Neural progenitor cell (in vitro differentiated cells): Measurements from ENCODE around the gene OTOP2.
"Not testable (repeated sequence)": the region's sequence is repeated elsewhere in the genome, so short reads cannot be mapped to it uniquely, and the experiment has no call there.

Experiments used
- EZH2 ChIP-seq: fragments of 200-600 bp; sonication (generic); IDR thresholded peaks from 2 replicates; pipeline ENCODE4 v1.6.1; 2017; ENCODE audit warnings: antibody characterized with exemption, mild to moderate bottlenecking, moderate library complexity
- TF ChIP-seq, protein P1 (sequence below): fragments of 200-600 bp; sonication (generic); IDR thresholded peaks from 2 replicates; pipeline ENCODE4 v1.5.1; 2017; ENCODE audit warnings: antibody characterized with exemption, mild to moderate bottlenecking

GRCh38 chr17:74909097-74909496 lies 15.0 kb upstream of the OTOP2 start:
- not testable (repeated sequence) for TF ChIP-seq EZH2
- TF ChIP-seq, protein P1, sequence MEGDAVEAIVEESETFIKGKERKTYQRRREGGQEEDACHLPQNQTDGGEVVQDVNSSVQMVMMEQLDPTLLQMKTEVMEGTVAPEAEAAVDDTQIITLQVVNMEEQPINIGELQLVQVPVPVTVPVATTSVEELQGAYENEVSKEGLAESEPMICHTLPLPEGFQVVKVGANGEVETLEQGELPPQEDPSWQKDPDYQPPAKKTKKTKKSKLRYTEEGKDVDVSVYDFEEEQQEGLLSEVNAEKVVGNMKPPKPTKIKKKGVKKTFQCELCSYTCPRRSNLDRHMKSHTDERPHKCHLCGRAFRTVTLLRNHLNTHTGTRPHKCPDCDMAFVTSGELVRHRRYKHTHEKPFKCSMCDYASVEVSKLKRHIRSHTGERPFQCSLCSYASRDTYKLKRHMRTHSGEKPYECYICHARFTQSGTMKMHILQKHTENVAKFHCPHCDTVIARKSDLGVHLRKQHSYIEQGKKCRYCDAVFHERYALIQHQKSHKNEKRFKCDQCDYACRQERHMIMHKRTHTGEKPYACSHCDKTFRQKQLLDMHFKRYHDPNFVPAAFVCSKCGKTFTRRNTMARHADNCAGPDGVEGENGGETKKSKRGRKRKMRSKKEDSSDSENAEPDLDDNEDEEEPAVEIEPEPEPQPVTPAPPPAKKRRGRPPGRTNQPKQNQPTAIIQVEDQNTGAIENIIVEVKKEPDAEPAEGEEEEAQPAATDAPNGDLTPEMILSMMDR, result not testable (repeated sequence)
